DMS 273 (cell line): ENCODE data around the gene MIA2.

Source experiments
- DNase-seq: peaks from one replicate; lab custom pipeline; 2025; ENCODE audit not compliant: unreplicated experiment; lab: John Stamatoyannopoulos, UW

The MIA2 gene

GRCh38 chr14:39433452-39433813 lies 199.7 kb downstream of the MIA2 start:
- DNase-seq, result peak; percentile 44

GRCh38 chr14:39434401-39434800 lies 200.7 kb downstream of the MIA2 start:
- peak; percentile 47 for DNase-seq

DNA sequence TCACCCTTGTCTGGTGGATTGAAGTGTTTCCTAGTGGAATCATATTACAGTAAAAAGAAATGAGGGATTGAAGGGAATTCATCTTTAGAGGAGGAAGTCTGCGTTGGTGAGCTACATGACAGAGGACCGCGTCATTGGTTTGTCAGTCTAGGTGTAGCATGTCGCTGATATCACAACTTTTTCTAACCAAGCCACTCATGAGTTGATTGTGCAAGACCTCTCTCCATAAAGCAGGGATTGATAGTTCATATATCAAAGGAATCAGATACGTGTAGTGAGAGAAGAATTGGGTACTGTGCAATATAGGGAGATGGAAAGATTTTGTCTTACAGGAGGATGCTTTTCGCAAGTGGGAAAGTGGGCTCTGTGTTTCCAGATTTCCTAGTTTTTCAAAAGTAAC lies 201.5 kb downstream of the MIA2 start:
- DNase-seq, result no peak
